Measurements from ENCODE around the gene MED13L. TPM values are rescaled to one million over a fixed set of nuclear protein-coding genes. Genes with fewer than 3 reads are reported as not detected.

The MED13L gene
- total and polyA plus RNA-seq, 2 donors (not counting 1 experiment from before 2014, with no cell fraction given), result 20.3 to 207 TPM

GRCh38 chr12:116131176-116131575 is 146.3 kb downstream of the MED13L start:
- no peak for DNase-seq
- Mint-ChIP-seq H3K4me1 (peaks cover 63% of the 10 kb centered on the region), H3K4me3 (no peak overlapping the region), H3K27me3 (no peaks in the 10 kb centered on the region), H3K9me3 (ENCODE audit: insufficient read depth) (no peaks in the 10 kb centered on the region), H3K27ac (no peak overlapping the region)
- Histone ChIP-seq H2AFZ (ENCODE audit: insufficient read depth, low read depth, low read length, poor library complexity, severe bottlenecking) (no peak overlapping the region), H3K27ac (ENCODE audit: low read length in 2 of 2) (no peak overlapping the region), H3K9me3 (ENCODE audit: control extremely low read depth in 1 of 3, control insufficient read depth in 2 of 3, insufficient read depth in 1 of 3, low read length in 2 of 3) (no peaks in the 10 kb centered on the region), H3K36me3 (replicated peaks in 1 of 2; ENCODE audit: control extremely low read depth in 1 of 2, control insufficient read depth in 1 of 2, extremely low read depth in 1 of 2, insufficient read depth in 2 of 2, low read length in 1 of 2) (no peaks in the 10 kb centered on the region), H3K4me2 (replicated peaks; ENCODE audit: low read depth, low read length, poor library complexity, severe bottlenecking) (no peak overlapping the region), H3K4me3 (ENCODE audit: control extremely low read depth in 1 of 5, extremely low read depth in 1 of 5, insufficient read depth in 1 of 5, low read depth in 2 of 5, low read length in 4 of 5) (no peak overlapping the region), H3K9ac (ENCODE audit: low read length) (no peak overlapping the region), H3K27me3 (replicated peaks in 1 of 4; ENCODE audit: control extremely low read depth in 1 of 4, control insufficient read depth in 3 of 4, insufficient read depth in 4 of 4, low read length in 3 of 4) (no peaks in the 10 kb centered on the region), H3K79me2 (ENCODE audit: control insufficient read depth, insufficient read depth, low read length) (peaks cover 95% of the 10 kb centered on the region), H4K20me1 (ENCODE audit: control insufficient read depth, insufficient read depth, low read length, poor library complexity, severe bottlenecking) (peaks cover 76% of the 10 kb centered on the region), H3K4me1 (ENCODE audit: control insufficient read depth in 2 of 2, insufficient read depth in 2 of 2, low read length in 2 of 2) (peaks cover 10 to 16% of the 10 kb centered on the region in 2 donors)
- intact Hi-C loops (cut with micrococcal nuclease), result no loop called here
- WGBS (ENCODE audit: insufficient coverage), result 100% methylated on average over 1 of the region's 3 CpGs
- TF ChIP-seq CTCF (IDR thresholded peaks at IDR 0.05), result no peak
- CTCF ChIA-PET, result no interaction called here
- POLR2A ChIA-PET, result no interaction called here
- ATAC-seq (ENCODE audit: low read depth), result no peak

- Mint-ChIP-seq H3K9me3 (ENCODE audit: insufficient read depth) (no peaks in the 10 kb centered on the region), H3K27ac (no peak overlapping the region), H3K4me3 (no peak overlapping the region), H3K27me3 (no peaks in the 10 kb centered on the region), H3K4me1 (peaks cover 63% of the 10 kb centered on the region)
- no CpG with 5 or more reads among the region's 1 CpG for WGBS (ENCODE audit: insufficient coverage)
- TF ChIP-seq CTCF (IDR thresholded peaks at IDR 0.05) (no peak), EZH2 (IDR thresholded peaks at IDR 0.05; ENCODE audit: borderline replicate concordance, insufficient read depth, low read depth, low read length, poor library complexity, severe bottlenecking) (no peak)
- Histone ChIP-seq H3K4me3 (ENCODE audit: control extremely low read depth in 1 of 5, extremely low read depth in 1 of 5, insufficient read depth in 1 of 5, low read depth in 2 of 5, low read length in 4 of 5) (no peak overlapping the region), H4K20me1 (ENCODE audit: control insufficient read depth, insufficient read depth, low read length, poor library complexity, severe bottlenecking) (peaks cover 80% of the 10 kb centered on the region), H3K4me1 (ENCODE audit: control insufficient read depth in 2 of 2, insufficient read depth in 2 of 2, low read length in 2 of 2) (peaks cover 10 to 15% of the 10 kb centered on the region in 2 donors), H3K79me2 (ENCODE audit: control insufficient read depth, insufficient read depth, low read length) (peaks cover 93% of the 10 kb centered on the region), H3K9me3 (ENCODE audit: control extremely low read depth in 1 of 3, control insufficient read depth in 2 of 3, insufficient read depth in 1 of 3, low read length in 2 of 3) (no peaks in the 10 kb centered on the region), H3K4me2 (replicated peaks; ENCODE audit: low read depth, low read length, poor library complexity, severe bottlenecking) (no peak overlapping the region), H2AFZ (ENCODE audit: insufficient read depth, low read depth, low read length, poor library complexity, severe bottlenecking) (no peak overlapping the region), H3K9ac (ENCODE audit: low read length) (no peak overlapping the region), H3K36me3 (replicated peaks in 1 of 2; ENCODE audit: control extremely low read depth in 1 of 2, control insufficient read depth in 1 of 2, extremely low read depth in 1 of 2, insufficient read depth in 2 of 2, low read length in 1 of 2) (no peaks in the 10 kb centered on the region), H3K27ac (ENCODE audit: low read length in 2 of 2) (no peak overlapping the region), H3K27me3 (replicated peaks in 1 of 4; ENCODE audit: control extremely low read depth in 1 of 4, control insufficient read depth in 3 of 4, insufficient read depth in 4 of 4, low read length in 3 of 4) (no peaks in the 10 kb centered on the region)
- ChIA-PET CTCF (no interaction called here), POLR2A (no interaction called here)
- no peak for DNase-seq
- intact Hi-C loops (cut with micrococcal nuclease), result no loop called here
- ATAC-seq (ENCODE audit: low read depth), result no peak
Measured at GRCh38 chr12:116130431-116130830, 147.1 kb downstream of the MED13L start.

Data from B cell (primary cell).